Stimulated activated CD8-positive, alpha-beta memory T cell treated with anti-CD3 and anti-CD28 coated beads, Interleukin-4, amount 100 ng/mL, for 4 hours (primary cell): ENCODE data around the gene ZNF248.
"Not testable (repeated sequence)": the region's sequence is repeated elsewhere in the genome, so short reads cannot be mapped to it uniquely, and the experiment has no call there.

ENCODE experiments used
- DNase-seq, 2 donors: peaks; one replicate each; pipeline ENCODE4 v3.0.0-alpha.2; 2020; ENCODE audit warnings: low read depth in 2 of 2, low spot score in 1 of 2

Gene ZNF248

GRCh38 chr10:37747081-37747480 lies 110.3 kb downstream of the ZNF248 start:
- DNase-seq: no peak

GRCh38 chr10:37741831-37742230 lies 115.6 kb downstream of the ZNF248 start:
- DNase-seq: no peak

GRCh38 chr10:37739181-37739580 lies 118.2 kb downstream of the ZNF248 start:
- DNase-seq: no peak

- not testable (repeated sequence) for DNase-seq
Observed at GRCh38 chr10:37738241-37738640, 119.2 kb downstream of the ZNF248 start.

- DNase-seq: no peak
Observed at GRCh38 chr10:37737336-37737735, 120.1 kb downstream of the ZNF248 start.

GRCh38 chr10:37736120-37736519 lies 121.3 kb downstream of the ZNF248 start:
- no peak for DNase-seq

GRCh38 chr10:37734971-37735370 lies 122.4 kb downstream of the ZNF248 start:
- DNase-seq: no peak
